Measurements from ENCODE around the gene BET1L. TPM values are rescaled to one million over a fixed set of nuclear protein-coding genes. Genes with fewer than 3 reads are reported as not detected.

BET1L gene
- polyA plus RNA-seq, 3 donors: 41.7 to 43.2 (median 41.9) TPM

GRCh38 chr11:211741-212140, 4.5 kb upstream of the BET1L start:
- DNase-seq (ENCODE audit: low read depth in 3 of 3, low spot score in 2 of 3): no peak

DNA sequence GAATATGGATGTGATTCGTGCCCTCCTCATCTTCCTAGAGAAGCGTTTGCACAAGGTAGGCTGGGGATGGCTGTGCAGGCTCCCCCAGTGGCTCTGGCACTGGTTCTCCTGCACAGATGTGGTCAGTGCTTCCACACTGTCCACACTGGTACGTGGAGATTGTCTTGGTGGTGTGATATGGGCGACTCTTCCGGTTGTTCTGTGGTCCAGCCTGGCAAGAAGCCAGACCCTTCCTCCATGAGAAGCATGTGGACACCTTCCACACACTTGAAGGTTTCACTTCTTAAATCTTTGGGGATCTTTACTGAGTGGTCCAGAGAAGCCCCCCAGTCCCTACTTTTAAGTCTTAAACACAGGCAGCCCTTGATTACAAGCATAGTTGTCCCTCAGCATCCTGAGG, 4.1 kb upstream of the BET1L start:
- DNase-seq (ENCODE audit: low read depth in 3 of 3, low spot score in 2 of 3): no peak

DNA sequence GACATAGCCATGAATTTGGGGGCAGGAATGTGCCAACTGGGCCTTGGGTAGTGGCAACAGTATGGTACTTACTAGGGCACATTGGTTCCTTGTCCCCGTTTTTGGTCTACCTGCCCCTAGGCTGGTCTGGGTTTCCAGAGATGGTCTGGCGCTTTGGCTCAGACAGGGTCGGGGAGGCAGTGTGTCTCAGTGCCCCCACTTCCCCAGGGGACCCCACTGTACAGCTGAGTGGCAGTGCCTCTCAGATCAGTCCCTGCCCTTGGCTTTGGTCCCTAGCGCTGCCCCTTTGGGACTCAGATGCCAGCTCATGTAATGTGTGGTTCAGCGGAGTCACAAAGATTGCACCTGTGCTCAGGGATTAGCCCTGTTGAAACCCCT, 3.6 kb upstream of the BET1L start:
- DNase-seq (ENCODE audit: low read depth in 3 of 3, low spot score in 2 of 3): no peak

GRCh38 chr11:210122-210802, 3.1 kb upstream of the BET1L start:
- no peak for DNase-seq (ENCODE audit: low read depth in 3 of 3, low spot score in 2 of 3)

- DNase-seq (ENCODE audit: low read depth in 3 of 3, low spot score in 2 of 3): no peak
Measured at GRCh38 chr11:209275-210121, 2.3 kb upstream of the BET1L start.

DNA sequence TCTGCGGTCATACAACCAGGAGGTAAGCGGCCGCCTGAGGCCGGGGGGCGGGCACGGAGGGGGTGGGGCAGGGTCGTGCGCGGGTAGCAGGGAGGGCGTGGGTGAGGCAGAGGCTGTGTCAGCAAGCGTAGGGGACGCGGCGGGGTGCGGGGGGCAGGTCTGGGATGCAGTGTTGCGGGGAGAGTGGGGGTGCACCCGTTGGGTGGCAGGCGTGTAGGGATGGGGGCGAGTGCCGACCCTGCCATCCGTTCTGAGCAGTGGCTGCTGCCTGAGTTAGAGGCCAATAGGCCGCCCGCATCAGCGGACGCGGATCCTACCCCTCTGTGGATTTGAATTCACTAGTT, 1.7 kb upstream of the BET1L start:
- DNase-seq (ENCODE audit: low read depth in 3 of 3, low spot score in 2 of 3): no peak

- peak; percentile 40 to 72 (median 65) for DNase-seq (ENCODE audit: low read depth in 3 of 3, low spot score in 2 of 3)
Measured at GRCh38 chr11:208181-208916, 1.1 kb upstream of the BET1L start.

GRCh38 chr11:207863-208180, 623 bp upstream of the BET1L start:
- DNase-seq (ENCODE audit: low read depth in 3 of 3, low spot score in 2 of 3): peak in 1 of 3 donors; percentile 20

GRCh38 chr11:206526-207207, 532 bp downstream of the BET1L start:
- DNase-seq (ENCODE audit: low read depth in 3 of 3, low spot score in 2 of 3): no peak

DNA sequence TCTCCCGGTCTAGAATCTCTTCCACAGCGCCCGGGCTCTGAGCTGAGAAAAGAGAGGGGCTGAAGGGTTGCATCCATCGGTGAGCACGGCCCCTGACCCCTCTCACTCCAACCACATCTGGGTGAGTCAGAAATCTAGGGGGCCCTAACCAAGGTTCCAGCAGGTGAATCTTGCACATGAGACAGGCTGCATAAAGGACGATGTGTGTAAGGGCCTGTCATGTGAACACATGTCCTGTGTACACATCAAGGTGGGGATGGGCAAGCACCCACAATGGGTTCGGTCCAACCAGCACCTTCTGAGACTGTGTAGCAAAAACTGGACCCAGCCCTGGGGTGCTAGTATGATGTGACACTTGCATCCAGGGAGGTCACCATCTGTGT, 1.2 kb downstream of the BET1L start:
- DNase-seq (ENCODE audit: low read depth in 3 of 3, low spot score in 2 of 3): no peak

DNA sequence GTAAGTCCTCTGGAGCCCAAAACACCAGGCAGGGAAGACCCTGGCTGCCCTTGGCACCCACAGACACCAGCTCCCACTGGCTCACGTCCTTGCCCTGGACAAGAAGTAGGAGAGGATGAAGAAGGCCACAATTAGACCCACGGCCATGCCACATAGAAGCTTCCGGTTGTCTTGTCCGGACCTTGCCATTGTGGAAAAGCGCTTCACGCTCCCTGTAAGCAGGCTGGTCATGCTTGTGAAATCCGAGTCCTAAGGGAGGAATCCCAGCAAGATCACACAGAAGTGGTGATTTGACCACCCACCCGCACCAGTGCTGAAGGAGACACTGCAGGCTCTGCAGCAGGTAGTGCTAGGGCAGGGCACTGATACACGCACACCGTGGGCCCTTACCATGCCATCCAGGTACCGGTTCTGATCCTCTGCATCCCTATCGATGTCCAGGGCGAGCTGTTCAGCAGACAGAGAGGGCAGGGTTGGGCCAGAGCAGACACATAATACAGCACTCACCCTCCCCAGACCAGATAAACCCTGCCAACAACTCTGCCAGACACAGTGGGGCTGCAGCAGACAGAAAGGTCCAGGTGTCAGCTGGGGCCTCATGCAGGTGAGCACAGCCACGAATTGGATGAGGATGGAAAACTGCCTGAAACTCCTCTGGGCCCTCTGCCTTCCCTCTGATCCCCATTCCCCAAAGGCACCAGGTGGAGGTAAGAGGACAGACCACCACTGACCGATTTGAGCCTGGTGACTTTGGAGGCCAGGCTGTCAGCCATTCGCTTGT, 1.8 kb downstream of the BET1L start:
- no peak for DNase-seq (ENCODE audit: low read depth in 3 of 3, low spot score in 2 of 3)

DNA sequence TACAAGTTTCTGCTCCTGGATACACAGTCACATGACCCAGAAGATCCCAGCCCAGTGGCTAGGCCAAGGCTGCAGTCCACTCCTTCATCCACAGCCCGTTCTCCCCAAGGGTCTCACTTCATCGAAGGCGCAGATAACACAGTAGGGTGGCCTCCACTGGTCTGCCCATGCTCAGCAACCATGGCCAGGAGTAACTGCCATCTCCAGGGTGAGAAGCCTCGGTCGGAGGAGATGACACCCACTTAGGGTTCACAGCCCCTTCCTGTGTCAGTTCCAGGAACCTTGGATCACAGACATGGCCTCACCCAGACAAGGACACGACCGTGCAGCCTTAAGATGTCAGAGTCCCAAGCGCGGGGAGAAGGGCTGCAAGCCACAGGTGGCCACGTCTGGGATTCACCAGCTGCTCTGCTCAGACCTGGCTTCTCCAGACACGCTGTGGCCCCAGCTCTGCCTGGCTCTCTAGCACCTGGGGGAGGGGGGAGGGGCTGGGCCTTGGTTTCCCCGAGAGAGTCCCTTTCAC, 2.6 kb downstream of the BET1L start:
- DNase-seq (ENCODE audit: low read depth in 3 of 3, low spot score in 2 of 3): no peak

DNA sequence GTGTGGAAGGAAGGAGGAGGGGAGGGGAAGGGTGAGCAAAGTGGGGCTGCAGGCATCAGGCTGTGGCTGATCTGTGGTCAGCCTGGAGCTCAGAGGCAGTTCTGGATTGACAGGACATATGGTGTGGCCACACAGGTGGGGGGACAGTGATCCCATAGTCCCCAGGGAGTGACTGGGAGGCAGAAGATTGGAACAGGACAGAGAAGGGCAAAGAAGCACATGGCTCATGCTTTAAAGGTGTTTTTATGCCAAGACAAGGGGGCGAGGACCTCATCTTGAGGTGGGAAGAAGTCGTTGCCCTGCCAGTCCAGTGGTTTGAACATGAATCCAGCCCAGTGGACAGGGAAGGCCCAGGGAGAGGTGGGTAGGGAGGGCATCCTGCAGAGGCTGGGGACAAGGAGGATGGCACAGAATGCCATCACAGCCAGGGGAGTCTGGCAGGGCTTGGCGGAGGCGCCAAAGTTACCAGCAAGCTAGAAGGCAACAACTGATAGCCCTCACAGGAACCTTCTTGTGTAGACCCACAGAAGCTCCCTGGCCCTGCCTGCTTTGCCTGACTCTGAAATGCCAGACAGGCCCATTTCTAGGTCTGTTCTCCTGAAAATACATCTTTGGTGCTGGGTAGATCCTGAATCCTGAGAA, 3.1 kb downstream of the BET1L start:
- no peak for DNase-seq (ENCODE audit: low read depth in 3 of 3, low spot score in 2 of 3)

GRCh38 chr11:203056-203944, 3.9 kb downstream of the BET1L start:
- DNase-seq (ENCODE audit: low read depth in 3 of 3, low spot score in 2 of 3): no peak

DNA sequence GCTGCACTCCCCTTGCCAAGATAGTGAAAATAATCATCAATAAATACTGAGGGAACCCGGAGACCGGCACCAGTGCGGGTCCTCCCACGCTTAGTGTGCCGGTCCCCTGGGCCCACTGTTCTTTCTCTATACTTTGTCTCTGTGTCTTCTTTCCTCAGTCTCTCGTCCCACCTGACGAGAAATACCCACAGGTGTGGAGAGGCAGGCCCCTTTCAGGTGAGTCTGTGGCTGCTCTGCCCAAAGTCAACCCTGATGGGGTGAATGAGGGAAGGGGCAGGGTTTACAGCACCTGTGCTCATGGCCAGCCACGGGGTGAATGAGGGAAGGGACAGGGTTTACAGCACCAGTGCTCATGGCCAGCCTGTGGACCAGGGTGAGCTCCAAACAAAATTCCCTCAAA, 4.7 kb downstream of the BET1L start:
- DNase-seq (ENCODE audit: low read depth in 3 of 3, low spot score in 2 of 3): no peak

GRCh38 chr11:201966-202365, 5.2 kb downstream of the BET1L start:
- DNase-seq (ENCODE audit: low read depth in 3 of 3, low spot score in 2 of 3): no peak

- no peak for DNase-seq (ENCODE audit: low read depth in 3 of 3, low spot score in 2 of 3)
Measured at GRCh38 chr11:200224-201003, 6.8 kb downstream of the BET1L start.

- DNase-seq (ENCODE audit: low read depth in 3 of 3, low spot score in 2 of 3): no peak
Measured at GRCh38 chr11:199782-200181, 7.4 kb downstream of the BET1L start.
